ENCODE results near the gene ZNF37A.
"Not testable (repeated sequence)": the region's sequence is repeated elsewhere in the genome, so short reads cannot be mapped to it uniquely, and the experiment has no call there.

Gene ZNF37A

DNA sequence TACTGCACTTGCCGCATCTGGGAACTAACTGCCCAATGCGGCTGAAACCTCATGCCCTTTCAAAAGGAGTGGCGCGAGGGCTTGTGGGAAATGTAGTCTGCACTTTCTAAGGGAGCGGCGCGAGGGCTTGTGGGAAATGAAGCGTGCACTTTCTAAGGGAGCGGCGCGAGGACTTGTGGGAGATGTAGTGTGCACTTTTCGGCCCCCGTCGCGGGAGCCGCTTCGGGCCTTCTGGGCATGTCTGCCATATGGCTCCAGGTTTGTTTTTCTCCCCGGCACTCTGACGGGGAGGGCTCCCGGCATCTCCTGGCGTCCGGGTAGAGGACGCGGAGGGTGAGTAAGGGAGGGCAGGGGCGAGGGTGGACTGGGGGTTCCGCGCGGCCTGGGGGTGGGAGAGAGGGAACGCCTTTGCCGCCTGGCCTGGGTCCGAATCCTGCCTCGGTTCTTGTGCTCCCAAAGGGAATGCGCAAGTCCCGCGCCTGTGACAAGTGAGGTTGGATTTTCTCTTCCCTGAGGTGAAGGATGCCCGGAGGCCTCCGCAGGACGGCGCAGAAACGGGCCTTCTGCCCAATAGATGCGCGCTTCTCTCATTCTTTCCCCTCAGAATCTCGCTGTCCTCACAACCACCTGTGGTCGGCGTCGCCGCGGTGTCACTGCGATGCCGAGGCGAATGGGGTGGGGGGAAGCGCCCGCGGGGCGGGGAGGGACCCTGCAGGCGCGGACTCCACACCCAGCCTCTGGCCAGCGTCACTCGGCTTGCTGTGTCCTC lies at the start of gene ZNF37A:
Gene ZNF37A, plus strand, starts transcription at position 180 of the 769 bp plus-strand sequence. CDS start 2,281 bp downstream, outside the sequence.
- peak; percentile 97 for DNase-seq

DNA sequence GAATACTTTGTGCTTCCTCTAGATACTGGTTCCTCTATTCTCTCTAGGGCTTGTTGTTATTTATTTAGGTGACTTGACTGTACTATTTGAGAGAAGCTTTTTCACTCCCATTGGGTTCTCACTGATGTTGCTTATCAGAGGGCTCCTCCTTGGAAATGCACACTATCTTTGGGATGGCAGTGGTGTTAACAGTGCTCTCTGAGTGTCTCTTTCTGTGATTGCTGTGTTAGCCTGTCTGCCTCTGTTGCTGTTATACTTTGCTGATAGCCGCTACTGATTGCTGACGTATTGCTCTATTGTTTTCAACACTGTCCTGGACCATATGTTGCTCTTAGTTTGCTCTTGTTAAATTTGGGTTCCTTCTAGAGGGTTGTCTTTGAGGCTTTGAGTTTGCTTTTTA lies 49.0 kb upstream of the ZNF37A start:
- no peak for DNase-seq

DNA sequence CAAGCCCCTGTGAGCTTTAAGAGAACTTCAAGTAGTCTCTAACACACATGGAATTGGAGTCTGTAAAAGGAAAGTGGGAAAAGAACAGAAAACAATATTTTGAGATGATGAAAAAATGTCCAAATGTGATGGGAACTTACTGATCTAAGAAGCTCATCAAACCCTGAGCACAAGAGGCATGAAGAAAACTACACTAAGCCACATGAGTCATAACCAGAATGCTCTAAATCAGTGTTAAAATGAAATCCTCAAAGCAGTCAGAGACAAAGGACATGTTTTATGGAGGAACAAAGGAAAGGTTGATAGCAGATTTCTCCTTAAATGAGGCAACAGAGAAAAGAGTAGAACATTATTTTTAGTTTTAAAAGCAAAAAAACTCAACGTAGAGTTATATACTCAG lies 46.5 kb upstream of the ZNF37A start:
- peak; percentile 3 for DNase-seq

DNA sequence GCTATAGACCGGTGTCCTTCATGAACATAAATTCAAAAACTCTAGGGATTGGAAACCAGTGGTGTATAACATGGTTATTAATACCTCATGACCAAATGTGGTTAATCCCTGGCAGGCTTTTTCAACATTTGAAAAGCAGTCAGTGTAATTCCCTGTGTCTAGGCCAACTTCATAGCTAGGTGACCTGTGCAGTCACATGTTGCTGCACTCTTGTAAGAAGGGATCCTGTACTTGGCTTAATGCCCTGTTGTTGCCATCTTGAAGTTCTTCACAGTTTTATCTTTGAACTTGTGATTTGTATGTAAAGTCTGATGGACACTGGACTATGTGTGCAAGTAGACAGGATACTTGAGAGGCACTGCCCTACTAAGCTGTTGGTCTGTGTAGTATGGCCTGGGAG lies 43.9 kb upstream of the ZNF37A start:
- DNase-seq: no peak

DNA sequence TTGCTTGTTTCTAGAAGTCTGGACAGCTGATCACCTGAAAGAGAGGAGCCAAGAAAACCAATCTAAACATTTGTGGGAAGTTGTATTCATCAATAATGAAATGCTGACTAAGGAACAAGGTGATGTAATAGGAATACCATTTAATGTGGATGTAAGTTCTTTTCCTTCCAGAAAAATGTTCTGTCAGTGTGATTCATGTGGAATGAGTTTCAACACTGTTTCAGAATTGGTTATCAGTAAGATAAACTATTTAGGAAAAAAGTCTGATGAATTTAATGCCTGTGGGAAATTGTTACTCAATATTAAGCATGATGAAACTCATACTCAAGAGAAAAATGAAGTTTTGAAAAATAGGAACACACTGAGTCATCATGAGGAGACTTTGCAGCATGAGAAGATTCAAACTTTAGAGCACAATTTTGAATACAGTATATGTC lies 39.8 kb upstream of the ZNF37A start:
- DNase-seq: peak; percentile 73

DNA sequence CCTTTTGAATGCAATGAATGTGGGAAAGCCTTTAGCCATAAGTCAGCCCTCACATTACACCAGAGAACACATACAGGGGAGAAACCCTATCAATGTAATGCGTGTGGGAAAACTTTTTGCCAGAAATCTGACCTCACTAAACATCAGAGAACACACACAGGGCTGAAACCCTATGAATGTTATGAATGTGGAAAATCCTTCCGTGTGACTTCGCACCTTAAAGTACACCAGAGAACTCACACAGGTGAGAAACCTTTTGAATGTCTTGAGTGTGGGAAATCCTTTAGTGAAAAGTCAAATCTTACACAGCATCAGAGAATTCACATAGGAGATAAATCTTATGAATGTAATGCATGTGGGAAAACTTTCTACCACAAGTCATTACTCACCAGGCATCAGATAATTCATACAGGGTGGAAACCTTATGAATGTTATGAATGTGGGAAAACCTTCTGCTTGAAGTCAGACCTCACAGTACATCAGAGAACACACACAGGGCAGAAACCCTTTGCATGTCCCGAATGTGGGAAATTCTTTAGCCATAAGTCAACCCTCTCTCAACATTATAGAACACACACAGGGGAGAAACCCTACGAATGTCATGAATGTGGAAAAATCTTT lies 38.8 kb upstream of the ZNF37A start:
- DNase-seq: peak; percentile 3

DNA sequence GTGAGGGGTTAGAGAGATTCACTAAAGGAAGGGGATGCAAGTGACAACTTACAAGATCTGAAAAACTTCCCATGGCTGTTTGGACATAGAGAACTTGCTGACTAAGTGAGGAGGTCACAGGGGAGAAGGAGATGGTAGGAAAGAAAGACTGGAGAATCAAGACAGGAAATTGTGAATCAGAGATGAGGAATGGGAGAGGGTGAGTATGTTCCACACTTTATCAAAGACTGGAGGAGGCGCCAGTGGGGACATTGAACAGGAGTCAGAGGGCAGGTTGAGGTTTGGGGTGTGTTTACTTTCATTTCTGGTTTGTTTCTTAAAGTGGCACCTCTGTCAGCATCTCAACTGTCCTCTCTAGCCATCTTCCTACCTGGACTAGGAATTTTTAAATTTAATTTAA lies 24.5 kb upstream of the ZNF37A start:
- DNase-seq: peak; percentile 34

DNA sequence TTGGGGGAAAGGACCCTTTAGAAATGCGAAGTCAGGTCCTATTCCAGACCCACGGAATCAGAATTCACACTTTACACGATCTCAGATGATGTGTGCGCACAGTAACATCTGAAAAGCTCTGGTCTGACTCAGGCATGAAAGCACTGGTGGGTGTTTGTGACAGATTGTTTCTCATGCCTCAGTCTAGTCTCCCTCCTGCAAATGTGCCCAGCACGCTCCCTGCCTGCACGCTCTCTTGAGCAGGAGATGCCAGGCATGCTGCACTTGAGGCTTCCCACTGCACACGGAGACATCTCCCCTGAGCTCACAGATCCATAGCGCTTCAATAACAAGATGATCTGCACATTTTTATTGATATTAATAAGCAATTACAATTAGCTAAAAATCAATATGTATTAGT lies 23.6 kb upstream of the ZNF37A start:
- no peak for DNase-seq

DNA sequence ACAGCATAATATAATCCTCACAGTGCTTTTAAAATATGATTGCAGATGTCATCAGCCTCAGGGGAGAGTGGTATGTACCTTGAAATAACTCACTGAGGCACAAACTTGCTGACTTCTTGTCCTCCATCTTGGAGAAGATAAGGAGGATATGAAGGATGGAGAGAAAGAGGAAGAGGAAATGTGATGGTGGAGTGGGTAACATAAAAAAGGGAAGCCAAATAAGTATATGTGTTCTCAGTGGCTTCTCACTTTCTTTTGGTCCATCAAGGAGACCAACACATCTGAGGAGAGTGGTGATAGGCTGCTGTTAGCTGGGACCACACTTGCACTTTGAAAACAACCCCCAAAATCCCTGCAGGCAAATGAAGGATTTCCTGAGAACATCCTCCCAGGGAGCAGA lies 21.6 kb upstream of the ZNF37A start:
- no peak for DNase-seq

DNA sequence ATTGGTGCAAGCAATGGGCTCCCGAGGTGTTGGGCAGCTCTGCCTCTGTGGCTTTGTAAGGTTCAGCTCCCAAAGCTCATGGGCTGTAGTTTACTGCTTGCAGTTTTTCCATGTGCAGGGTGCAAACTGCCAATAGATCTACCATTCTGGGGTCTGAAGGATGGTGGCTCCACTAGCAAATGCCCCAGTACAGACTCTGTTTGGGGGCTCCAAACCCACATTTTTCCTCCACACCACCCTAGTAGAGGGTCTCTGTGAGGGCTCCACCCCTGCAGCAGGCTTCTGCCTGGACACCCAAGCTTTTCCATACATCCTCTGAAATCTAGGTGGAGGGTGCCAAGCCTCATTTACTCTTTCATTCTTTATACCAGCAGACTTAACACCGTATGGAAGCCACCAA lies 17.4 kb upstream of the ZNF37A start:
- DNase-seq: no peak

DNA sequence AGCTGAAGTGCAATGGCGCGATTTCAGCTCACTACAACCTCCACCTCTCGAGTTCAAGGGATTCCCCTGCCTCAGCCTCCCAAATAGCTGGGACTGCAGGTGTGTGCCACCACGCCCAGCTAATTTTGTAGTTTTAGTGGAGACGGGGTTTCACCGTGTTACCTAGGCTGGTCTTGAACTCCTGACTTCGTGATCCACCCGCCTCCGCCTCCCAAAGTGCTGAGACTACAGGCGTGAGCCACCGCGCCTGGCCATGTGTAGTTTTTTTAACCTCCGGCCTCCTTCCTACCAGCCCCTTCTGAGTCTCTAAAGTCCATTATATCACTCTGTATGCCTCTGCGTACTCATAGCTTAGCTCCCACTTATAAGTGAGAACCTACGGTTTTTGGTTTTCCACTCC lies 819 bp upstream of the ZNF37A start:
- DNase-seq: not testable (repeated sequence)

DNA sequence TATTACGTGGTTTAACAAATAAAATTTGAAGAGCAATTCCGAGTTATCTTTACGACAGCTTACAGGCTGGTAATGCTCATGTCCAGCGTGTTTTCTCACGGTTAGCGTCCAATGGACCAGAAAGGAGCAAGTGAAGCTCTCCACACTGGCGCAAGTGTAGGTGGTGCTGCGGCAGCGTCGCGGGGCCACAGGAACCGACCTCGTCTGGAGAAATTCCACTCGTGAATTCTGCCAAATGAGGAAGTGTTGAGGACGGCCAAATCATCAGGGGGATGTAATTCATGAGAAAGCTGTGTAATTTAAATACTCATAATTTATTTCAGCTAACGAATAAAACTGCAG lies 350 bp upstream of the ZNF37A start:
- no peak for DNase-seq

DNA sequence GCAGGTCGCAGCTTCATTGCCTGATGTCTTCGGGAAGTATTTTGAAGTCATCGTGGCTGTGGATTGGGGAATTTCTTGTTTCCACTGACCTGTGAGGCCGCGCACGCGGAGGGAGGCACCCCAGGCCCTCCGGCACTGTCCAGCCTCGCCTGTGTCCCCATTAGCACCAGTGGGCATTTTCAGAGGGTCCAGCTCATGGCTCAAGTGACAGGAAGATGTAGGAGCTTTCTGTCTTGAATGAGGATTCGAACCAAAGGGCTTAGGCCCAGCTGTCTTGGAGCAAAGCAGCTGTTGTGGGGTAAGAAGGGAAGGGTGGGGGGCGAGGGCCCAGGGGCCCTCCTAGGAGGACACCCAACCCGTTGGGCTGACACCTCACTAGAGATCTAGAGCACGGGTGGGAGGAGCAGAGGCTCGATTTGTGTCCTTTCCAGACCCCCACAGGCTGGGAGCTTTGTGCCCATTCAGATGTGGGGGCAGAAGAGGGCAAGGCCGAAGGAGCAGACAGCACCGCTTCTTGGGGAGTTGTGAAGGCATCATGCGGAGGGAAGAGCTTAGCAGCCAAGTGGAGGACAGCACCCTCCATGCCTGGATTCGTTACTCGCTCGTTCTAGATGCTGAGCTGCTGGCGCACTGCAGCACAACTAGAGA lies 914 bp downstream of the ZNF37A start:
- DNase-seq: no peak

DNA sequence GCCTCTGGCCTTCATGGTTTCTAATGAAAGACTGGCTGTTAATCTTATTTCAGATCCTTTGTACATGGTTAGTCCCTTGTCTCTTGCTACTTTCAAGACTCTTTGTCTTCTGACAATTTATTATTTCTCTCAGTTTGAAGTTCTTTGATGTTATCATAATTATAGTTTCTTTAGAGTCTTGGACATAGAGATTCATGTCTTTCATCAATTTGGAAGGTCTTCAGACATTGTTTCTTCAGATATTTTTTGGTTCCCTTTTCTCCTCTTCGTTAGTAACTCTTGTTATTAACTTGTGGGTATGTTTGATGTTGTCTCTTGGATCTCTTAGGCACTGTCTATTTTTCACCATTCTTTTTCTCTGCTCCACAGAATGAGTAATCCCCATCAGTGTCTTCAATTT lies 8.7 kb downstream of the ZNF37A start:
- DNase-seq: no peak

DNA sequence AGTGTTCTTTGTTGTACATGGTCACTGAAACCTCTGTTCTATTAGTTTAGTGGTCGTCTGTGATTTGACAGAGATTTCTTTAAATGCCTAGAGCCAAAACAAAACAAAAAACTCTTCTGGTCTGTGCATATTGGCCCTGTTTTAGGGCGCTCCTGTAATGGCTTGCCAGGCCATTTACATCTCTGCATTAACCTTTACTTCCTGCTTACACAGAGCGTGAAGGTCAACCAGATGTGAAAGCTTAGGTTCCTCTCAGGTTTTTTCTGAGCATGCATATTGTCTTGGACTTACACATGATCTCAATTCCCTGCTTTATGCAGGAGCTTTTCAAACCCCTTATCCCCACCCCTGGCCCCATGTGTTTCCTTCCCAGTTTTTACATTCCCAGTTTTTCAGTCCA lies 9.6 kb downstream of the ZNF37A start:
- no peak for DNase-seq

DNA sequence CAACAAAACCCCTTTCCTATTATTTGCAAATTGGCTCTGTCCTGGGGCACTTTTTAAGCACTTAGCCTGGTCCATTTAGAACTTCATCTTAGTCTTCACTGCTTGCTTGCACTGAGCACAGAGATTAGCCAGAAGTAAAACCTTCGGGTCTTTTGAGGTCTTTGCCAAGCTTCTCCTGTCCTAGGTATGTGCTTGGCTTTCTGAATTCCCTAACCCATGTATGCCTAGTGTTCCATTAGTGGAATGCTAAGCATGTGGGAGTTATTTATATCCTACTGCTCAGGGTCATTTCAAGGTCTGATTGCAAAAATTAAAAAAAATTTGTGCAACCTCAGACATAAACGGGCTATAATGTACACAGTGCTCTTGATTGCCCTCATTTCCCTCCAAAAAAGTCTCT lies 18.0 kb downstream of the ZNF37A start:
- no peak for DNase-seq

DNA sequence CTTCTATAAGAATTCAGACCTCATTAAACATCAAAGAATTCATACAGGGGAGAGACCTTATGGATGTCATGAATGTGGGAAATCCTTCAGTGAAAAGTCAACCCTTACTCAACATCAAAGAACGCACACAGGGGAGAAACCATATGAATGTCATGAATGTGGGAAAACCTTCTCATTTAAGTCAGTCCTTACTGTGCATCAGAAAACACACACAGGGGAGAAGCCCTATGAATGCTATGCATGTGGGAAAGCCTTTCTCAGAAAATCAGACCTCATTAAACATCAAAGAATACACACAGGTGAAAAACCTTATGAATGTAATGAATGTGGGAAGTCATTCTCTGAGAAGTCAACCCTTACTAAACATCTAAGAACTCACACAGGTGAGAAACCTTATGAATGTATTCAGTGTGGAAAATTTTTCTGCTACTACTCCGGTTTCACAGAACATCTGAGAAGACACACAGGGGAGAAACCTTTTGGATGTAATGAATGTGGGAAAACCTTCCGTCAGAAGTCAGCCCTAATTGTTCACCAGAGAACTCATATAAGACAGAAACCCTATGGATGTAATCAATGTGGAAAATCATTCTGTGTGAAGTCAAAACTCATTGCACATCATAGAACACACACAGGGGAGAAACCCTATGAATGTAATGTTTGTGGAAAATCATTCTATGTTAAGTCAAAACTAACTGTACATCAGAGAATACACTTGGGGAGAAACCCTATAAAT lies 24.1 kb downstream of the ZNF37A start:
- peak; percentile 28 for DNase-seq

DNA sequence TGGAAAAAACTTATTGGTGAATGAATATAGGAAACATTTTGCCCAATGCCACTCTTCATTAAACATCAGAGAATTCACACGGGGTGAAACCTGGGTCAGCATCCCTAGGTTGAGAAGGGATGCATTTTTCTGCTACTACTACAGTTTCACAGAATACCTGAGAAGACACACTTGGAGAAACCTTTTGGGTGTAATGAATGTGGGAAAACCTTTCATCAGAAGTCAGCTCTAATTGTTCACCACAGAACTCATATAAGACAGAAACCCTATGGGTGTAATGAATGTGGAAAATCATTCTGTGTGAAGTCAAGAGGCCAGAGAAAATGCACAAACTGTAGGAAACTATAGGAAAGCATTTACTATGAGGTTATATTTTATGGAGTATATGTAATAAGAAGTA lies 24.9 kb downstream of the ZNF37A start:
- no peak for DNase-seq

DNA sequence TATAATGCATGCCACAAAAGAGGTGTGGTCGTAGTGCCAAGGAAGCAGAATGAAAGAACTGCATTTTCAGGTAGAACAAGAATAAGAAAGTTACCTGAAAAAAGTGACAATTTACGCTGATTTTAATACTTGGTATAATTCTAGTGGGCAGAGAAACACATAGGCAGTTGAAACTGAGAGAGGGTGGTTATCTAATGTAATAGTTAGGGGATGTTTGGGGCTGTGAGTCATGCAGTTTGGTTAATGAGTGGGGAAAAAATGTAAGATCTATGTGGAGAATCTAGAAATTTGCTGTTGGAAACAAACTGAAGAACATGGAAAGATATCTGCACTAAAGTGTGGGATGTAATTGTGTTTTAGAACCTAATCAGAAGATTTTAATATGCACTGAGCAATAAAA lies 33.7 kb downstream of the ZNF37A start:
- no peak for DNase-seq

DNA sequence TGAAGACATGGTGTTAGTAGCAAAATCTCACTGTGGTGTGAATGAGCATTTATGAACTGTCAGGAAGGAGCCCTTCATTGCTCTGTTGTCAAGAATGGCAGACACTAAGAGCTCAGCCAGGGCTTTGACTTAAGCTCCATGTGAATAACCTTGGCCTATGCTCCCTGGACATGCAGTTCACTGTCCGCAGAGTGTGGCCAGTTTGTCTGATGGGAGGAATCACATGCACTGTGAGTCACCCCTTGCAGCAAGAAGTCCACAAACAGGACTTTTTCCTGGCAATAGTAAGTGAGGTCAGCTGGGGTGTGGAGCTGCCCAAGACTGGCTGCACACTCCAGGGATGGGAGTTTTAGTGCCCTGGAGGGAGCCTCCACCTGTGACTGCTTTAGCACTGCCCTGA lies 49.5 kb downstream of the ZNF37A start:
- no peak for DNase-seq

DNA sequence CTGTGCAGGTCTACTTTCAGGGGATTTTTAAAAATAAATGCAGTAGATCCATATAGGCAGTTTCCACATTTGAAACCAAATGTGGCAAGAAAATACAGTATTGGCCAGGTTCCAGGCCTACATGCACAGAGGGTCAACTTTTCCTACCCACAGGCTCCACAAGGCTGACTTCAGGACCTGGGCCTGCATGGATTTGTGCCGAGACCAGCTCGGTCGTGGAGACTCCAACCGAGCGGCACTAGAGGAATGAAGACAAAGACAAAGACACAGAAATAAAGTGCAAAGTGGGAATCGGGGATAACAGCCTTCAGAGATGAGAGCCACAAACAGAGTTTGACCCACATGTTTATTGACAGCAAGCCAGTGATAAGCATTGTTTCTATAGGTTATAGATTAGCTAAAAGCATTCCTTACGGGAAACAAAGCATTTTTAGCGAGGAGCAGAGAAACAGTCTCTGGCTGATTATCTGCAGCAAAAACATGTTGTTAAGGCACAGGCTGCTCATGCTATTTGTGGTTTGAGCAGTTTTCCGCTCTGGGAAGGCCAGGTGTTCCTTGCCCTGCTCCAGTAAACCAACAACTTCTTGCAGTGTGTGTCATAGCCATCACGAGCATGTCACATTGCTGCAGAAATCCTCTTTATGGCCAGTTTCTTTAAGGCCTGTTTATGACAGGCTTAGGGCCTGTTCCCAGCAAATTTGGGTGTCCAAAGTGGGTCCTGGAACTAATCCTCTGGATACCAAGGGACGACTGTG lies 52.6 kb downstream of the ZNF37A start:
- DNase-seq: no peak

DNA sequence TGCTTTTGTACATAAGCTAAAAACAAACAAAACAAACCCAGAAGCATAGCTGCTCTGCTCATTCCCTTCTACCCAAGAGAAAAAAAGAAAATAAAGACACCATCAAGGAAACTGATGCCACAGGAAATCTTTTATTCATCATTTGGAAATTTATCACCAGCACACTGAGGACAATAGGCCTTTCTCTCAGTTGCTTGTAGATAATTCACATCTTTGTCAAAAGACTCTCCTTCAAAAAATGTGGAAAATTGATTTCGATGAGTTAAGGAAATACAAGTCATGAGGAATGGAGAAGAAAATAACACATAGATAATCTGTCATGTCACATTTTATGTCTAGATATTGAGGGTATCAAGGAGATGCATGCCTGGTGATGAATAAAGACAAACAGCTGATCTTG lies 53.5 kb downstream of the ZNF37A start:
- DNase-seq: no peak

Measured in fibroblast of skin of right biceps (primary cell).